K562 (cell line): Measurements from ENCODE around the gene CTCF. TPM values are rescaled to one million over a fixed set of nuclear protein-coding genes. Genes with fewer than 3 reads are reported as not detected.

Experiments used
- BRF2 ChIP-seq: IDR thresholded peaks from 3 replicates; pipeline ENCODE4 v1.6.1; 2011; ENCODE audit warnings: borderline replicate concordance, mild to moderate bottlenecking; ENCODE audit not compliant: insufficient read length, insufficient read depth
- CCAR2 ChIP-seq: fragments of 200-400 bp; formaldehyde crosslinking; IDR thresholded peaks from 2 replicates; pipeline ENCODE4 v1.6.1; 2017; ENCODE audit warnings: mild to moderate bottlenecking, low read depth, low read length
- CREB3L1 ChIP-seq: fragments of 450-650 bp; IDR thresholded peaks from 2 replicates; pipeline ENCODE4 v1.6.1; 2014; ENCODE audit warnings: low read depth, mild to moderate bottlenecking, moderate library complexity, borderline replicate concordance
- KAT7 ChIP-seq: sonication (generic); formaldehyde crosslinking; IDR thresholded peaks from 2 replicates; pipeline ENCODE4 v1.8.0; 2022; ENCODE audit warnings: missing genetic modification reagents, mild to moderate bottlenecking, borderline replicate concordance
- KDM1A ChIP-seq, 2 experiments: fragments of 450-650 bp; IDR thresholded peaks; 2 replicates each; pipeline ENCODE4 v1.6.1; 2016; ENCODE audit warnings: mild to moderate bottlenecking in 2 of 2
- MECOM ChIP-seq: fragments of 250-450 bp; sonication (Bioruptor Pico); IDR thresholded peaks from 2 replicates; pipeline ENCODE4 v1.8.0; 2022; ENCODE audit warnings: inconsistent platforms
- NR2C1 ChIP-seq, 2 experiments: fragments of 450-650 bp; IDR thresholded peaks; 2 replicates each; pipeline ENCODE4 v1.6.1; 2017; ENCODE audit warnings: mild to moderate bottlenecking in 2 of 2, antibody characterized with exemption in 1 of 2, inconsistent platforms in 1 of 2, missing compliant biosample characterization in 1 of 2, missing genetic modification characterization in 1 of 2
- PTRF ChIP-seq: fragments of 450-650 bp; IDR thresholded peaks from 2 replicates; pipeline ENCODE4 v1.6.1; 2016; ENCODE audit warnings: mild to moderate bottlenecking, missing genetic modification characterization, missing compliant biosample characterization
- RBM14 ChIP-seq: fragments of 200-400 bp; formaldehyde crosslinking; IDR thresholded peaks from 2 replicates; pipeline ENCODE4 v1.6.1; 2018; ENCODE audit warnings: low read depth, mild to moderate bottlenecking, low read length, moderate library complexity, borderline replicate concordance; ENCODE audit not compliant: insufficient read depth
- RCOR1 ChIP-seq, 2 experiments: IDR thresholded peaks; 2 replicates each; pipeline ENCODE4 v1.6.1; 2012; ENCODE audit warnings: low read depth in 2 of 2, low read length in 2 of 2, borderline replicate concordance in 1 of 2, improper control_type of control experiment in 1 of 2
- TBL1XR1 ChIP-seq, 2 experiments: IDR thresholded peaks; 2 replicates each; pipeline ENCODE4 v1.6.1; 2012; ENCODE audit warnings: improper control_type of control experiment in 2 of 2, low read length in 2 of 2, mild to moderate bottlenecking in 1 of 2
- TOE1 ChIP-seq, 2 experiments: fragments of 450-650 bp in 1 of 2; sonication (generic) in 1 of 2; formaldehyde crosslinking in 1 of 2; IDR thresholded peaks; 2 replicates each; pipeline versions ENCODE4 v1.7.1 to v1.8.0; 2016 to 2022; ENCODE audit warnings: borderline replicate concordance in 2 of 2, mild to moderate bottlenecking in 2 of 2, antibody characterized with exemption in 1 of 2, inconsistent platforms in 1 of 2, low read depth in 1 of 2, missing genetic modification reagents in 1 of 2, moderate library complexity in 1 of 2
- U2AF2 ChIP-seq: fragments of 200-400 bp; formaldehyde crosslinking; optimal IDR thresholded peaks from 2 replicates; pipeline ENCODE3; 2017; ENCODE audit warnings: low read depth, mild to moderate bottlenecking, low read length
- ZBTB11 ChIP-seq, 3 experiments: fragments of 200-800 bp in 1 of 3; fragments of 250-450 bp in 1 of 3; fragments of 450-650 bp in 1 of 3; sonication (Bioruptor Pico) in 1 of 3; sonication (Bioruptor generic) in 1 of 3; formaldehyde crosslinking in 1 of 3; IDR thresholded peaks; 2 replicates each; pipeline versions ENCODE4 v1.6.1 to v1.8.0; 2016 to 2022; ENCODE audit warnings: mild to moderate bottlenecking in 2 of 3, missing genetic modification characterization in 2 of 3, missing compliant biosample characterization in 1 of 3, moderate library complexity in 1 of 3
- ZBTB17 ChIP-seq: fragments of 450-650 bp; formaldehyde crosslinking; IDR thresholded peaks from 2 replicates; pipeline ENCODE4 v1.4.0; 2020; ENCODE audit warnings: mild to moderate bottlenecking
- ZNF121 ChIP-seq: sonication (generic); formaldehyde crosslinking; conservative IDR thresholded peaks from 2 replicates; pipeline ENCODE4 v1.8.0; 2022; ENCODE audit warnings: missing genetic modification reagents
- polyA plus RNA-seq, 8 experiments: library from polyadenylated mRNA; depleted of rRNA in 4 of 8; stranded (reverse) in 5 of 8; unstranded in 3 of 8; fragments of >200 nt; fragmentation: Nextera tagmentation in 2 of 8; fragmentation: Illumina TruSeq in 1 of 8; extraction: Ambion mirVana in 2 of 8; extraction: Trizol in 1 of 8; gene quantifications; 2 replicates each; pipeline versions ENCODE4 v1.2.1 to v1.2.3, GENCODE V29; 2011 to 2014; ENCODE audit warnings: inconsistent platforms in 1 of 8, missing spikeins in 1 of 8
- total RNA-seq, 7 experiments: library from RNA; depleted of rRNA in 6 of 7; stranded (reverse); fragments of >200 nt in 6 of 7; fragmentation: Illumina TruSeq in 2 of 7; extraction: Trizol in 2 of 7; gene quantifications; 2 replicates each; pipeline versions ENCODE4 v1.2.1 to v1.2.3, GENCODE V29; 2011 to 2021; ENCODE audit warnings: low replicate concordance in 1 of 7
- TF ChIP-seq, protein P1 (sequence below): IDR thresholded peaks from 3 replicates; pipeline ENCODE4 v1.6.1; 2011; ENCODE audit warnings: borderline replicate concordance, mild to moderate bottlenecking, moderate library complexity; ENCODE audit not compliant: insufficient read length; ENCODE audit errors: extremely low read depth

CTCF gene
- total and polyA plus RNA-seq, 9 of the 15 experiments (the other 6 are each of a cell fraction or from before 2014, with no cell fraction given): 7.8 to 49.2 (median 33.9) TPM

DNA sequence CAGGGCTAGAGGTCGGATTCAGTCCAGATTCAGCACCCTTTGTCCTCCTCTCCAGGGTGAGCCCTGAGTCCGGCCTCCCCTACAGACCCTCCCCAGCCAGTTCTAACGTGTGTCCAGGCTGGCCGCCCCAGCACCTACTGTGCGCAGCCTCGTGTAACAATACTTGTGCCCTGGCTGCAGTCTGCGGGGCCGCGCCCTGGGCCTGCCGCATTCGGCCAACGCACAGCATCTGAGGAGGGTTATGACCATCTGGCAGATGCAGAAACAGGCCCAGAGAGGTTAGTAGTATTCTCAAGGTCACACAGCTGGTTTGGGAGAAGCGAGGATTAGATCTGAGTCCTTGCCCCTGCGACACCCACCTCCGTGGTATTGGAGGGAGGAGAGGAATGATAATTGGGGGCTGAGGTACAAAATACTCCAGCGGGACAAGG is 32.7 kb upstream of the CTCF start (continued):
- TF ChIP-seq KDM1A (IDR thresholded peaks at IDR 0.05): peak; percentile 68 to 86
- TF ChIP-seq ZNF121 (CRISPR knock-in tag): no peak
- no peak for TF ChIP-seq MECOM (CRISPR knock-in tag)
- TF ChIP-seq KAT7 (CRISPR knock-in tag): peak; percentile 47; the same call in 1 of the 2 replicates
- TF ChIP-seq U2AF2: no peak
- TF ChIP-seq ZBTB11 (CRISPR knock-in tag; IDR thresholded peaks at IDR 0.05): no peak
- TF ChIP-seq PTRF: no peak
- TF ChIP-seq CREB3L1: no peak
- TF ChIP-seq, protein P1, sequence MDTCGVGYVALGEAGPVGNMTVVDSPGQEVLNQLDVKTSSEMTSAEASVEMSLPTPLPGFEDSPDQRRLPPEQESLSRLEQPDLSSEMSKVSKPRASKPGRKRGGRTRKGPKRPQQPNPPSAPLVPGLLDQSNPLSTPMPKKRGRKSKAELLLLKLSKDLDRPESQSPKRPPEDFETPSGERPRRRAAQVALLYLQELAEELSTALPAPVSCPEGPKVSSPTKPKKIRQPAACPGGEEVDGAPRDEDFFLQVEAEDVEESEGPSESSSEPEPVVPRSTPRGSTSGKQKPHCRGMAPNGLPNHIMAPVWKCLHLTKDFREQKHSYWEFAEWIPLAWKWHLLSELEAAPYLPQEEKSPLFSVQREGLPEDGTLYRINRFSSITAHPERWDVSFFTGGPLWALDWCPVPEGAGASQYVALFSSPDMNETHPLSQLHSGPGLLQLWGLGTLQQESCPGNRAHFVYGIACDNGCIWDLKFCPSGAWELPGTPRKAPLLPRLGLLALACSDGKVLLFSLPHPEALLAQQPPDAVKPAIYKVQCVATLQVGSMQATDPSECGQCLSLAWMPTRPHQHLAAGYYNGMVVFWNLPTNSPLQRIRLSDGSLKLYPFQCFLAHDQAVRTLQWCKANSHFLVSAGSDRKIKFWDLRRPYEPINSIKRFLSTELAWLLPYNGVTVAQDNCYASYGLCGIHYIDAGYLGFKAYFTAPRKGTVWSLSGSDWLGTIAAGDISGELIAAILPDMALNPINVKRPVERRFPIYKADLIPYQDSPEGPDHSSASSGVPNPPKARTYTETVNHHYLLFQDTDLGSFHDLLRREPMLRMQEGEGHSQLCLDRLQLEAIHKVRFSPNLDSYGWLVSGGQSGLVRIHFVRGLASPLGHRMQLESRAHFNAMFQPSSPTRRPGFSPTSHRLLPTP: no peak
- no peak for TF ChIP-seq TOE1 (IDR thresholded peaks at IDR 0.05; ENCODE audit: borderline replicate concordance)
- 0 out of 2 replicates have a peak, but pooled peaks have one; percentile 51 for TF ChIP-seq TOE1 (CRISPR knock-in tag; IDR thresholded peaks at IDR 0.05; ENCODE audit: borderline replicate concordance, low read depth)
- TF ChIP-seq RBM14: 0 out of 2 replicates have a peak, but pooled peaks have one; percentile 59
- TF ChIP-seq ZBTB17: no peak
- TF ChIP-seq BRF2: no peak
- TF ChIP-seq CCAR2: no peak
- no peak for TF ChIP-seq NR2C1 (IDR thresholded peaks at IDR 0.05)
- TF ChIP-seq NR2C1 (tag; IDR thresholded peaks at IDR 0.05): no peak
- 0 out of 4 replicates have a peak, but pooled peaks of 1 of the 2 experiments have one; percentile 2 for TF ChIP-seq TBL1XR1 (IDR thresholded peaks at IDR 0.05; ENCODE audit: low read length in 2 of 2)
- peak in 1 of 2 experiments; percentile 40; a peak in 1 of 4 replicates for TF ChIP-seq RCOR1 (IDR thresholded peaks at IDR 0.05; ENCODE audit: borderline replicate concordance in 1 of 2, low read depth in 2 of 2, low read length in 2 of 2)
